Embryonic facial prominence (tissue), 1 donor: ENCODE data around the gene MPEG1.

ENCODE experiments used
- DNase-seq: peaks from one replicate; pipeline ENCODE4 v3.0.0-alpha.2; 2016; ENCODE audit errors: extremely low spot score

MPEG1 gene, protein sequence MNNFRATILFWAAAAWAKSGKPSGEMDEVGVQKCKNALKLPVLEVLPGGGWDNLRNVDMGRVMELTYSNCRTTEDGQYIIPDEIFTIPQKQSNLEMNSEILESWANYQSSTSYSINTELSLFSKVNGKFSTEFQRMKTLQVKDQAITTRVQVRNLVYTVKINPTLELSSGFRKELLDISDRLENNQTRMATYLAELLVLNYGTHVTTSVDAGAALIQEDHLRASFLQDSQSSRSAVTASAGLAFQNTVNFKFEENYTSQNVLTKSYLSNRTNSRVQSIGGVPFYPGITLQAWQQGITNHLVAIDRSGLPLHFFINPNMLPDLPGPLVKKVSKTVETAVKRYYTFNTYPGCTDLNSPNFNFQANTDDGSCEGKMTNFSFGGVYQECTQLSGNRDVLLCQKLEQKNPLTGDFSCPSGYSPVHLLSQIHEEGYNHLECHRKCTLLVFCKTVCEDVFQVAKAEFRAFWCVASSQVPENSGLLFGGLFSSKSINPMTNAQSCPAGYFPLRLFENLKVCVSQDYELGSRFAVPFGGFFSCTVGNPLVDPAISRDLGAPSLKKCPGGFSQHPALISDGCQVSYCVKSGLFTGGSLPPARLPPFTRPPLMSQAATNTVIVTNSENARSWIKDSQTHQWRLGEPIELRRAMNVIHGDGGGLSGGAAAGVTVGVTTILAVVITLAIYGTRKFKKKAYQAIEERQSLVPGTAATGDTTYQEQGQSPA

GRCh38 chr11:59212744-59213631 lies at the start of gene MPEG1:
MPEG1 (minus strand) TSS chr11:59212927; CDS start chr11:59212865, 62 bp downstream.
- DNase-seq, result no peak

GRCh38 chr11:59262177-59262818 lies 49.6 kb upstream of the MPEG1 start:
- no peak for DNase-seq

- no peak for DNase-seq
These were observed 48.4 kb upstream of the MPEG1 start for GRCh38 chr11:59261150-59261549.

- DNase-seq, result no peak
These were observed 47.2 kb upstream of the MPEG1 start for GRCh38 chr11:59259867-59260475.

- DNase-seq, result no peak
These were observed 46.3 kb upstream of the MPEG1 start for GRCh38 chr11:59259047-59259446.

DNA sequence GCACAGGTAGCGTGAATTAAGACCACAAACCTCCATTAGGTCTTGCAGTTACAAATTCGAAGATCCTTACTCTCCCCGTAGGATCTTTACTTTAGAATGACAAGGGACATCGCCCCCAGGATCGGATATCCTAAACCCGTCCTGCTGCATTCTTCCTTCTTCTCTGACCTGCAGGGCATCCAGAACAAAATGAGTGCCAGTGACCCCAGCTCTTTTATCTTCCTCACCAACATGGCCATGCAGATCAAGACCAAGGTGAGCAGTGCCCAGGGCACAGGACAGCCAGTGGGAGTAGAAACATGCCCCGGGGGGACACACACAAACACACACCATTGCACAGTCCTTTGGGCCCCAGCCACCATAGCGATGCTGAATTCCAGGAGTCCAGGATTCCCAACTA lies 42.6 kb upstream of the MPEG1 start:
- no peak for DNase-seq

GRCh38 chr11:59254286-59254685 lies 41.6 kb upstream of the MPEG1 start:
- DNase-seq, result no peak

DNA sequence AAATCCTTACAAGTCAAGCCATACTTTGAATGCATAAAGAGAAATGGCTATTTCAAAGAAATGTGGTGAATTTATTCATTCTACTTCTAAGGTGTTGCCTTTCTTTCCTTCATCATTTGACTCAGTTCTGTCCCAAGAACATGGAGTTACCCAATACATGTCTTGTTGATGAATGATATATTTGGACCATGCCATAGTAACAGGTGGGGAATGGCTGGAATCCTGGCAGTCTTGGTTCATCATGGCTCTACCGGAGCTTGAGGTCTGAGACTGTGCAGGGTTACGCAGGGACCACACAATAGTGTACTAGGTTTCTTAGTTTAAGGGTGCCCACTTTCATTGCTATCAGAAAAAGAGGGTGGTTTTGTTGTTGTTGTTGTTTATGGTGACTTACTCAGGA lies 40.3 kb upstream of the MPEG1 start:
- no peak for DNase-seq

GRCh38 chr11:59249535-59249934 lies 36.8 kb upstream of the MPEG1 start:
- DNase-seq, result no peak

DNA sequence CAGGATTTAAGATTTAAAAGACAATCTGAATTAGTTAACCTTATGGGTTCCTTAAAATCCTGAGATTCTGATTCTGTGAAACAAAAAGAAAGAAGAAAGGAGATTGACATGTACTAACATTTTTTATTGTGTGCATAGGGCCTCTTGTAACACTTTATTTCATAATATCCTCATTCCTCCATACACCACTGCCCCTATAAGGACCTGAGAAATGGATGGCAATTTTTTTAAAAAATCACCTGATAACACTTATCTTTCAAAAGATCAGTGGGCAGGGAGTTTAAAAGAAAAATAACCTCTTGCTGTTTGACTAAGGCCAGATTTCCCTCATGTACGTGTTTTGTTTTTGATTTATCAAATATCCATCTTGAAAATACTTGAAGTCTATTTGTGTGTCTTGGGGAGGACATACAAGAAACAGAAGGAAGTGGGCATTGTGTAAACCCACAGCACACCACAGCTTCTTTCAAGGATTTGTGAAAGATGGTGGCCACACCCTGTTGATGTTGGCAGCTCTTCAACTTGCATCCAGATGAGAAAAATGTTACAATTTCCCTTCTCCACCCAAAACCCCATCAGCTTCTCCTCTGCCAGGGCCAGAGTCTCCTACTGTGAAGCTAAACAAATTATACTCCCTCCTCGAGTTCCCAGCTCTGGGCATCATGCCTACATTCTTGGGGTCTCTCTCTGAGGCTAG lies 35.0 kb upstream of the MPEG1 start:
- DNase-seq, result peak; percentile 18

DNA sequence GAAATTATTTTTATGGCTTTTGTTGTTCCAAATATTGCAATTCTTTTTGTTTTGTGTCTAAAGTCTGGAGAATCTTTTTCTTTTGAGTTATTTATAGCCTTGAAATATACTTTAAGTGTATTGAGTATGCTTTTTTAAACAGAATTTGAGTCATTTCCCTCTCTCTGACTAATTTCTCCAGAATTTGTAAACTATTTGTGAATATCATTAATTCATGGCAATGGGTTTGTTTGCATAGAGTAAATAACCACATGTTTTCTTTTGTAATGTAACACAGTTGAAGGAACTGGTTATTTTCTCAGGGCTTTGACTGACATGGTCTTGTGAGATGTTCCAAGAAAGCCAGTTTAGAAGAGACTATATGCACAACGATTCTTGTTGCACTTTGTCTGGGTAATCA lies 30.9 kb upstream of the MPEG1 start:
- DNase-seq, result no peak

GRCh38 chr11:59240322-59240721 lies 27.6 kb upstream of the MPEG1 start:
- DNase-seq, result no peak

GRCh38 chr11:59226396-59226795 lies 13.7 kb upstream of the MPEG1 start:
- no peak for DNase-seq

- DNase-seq, result no peak
These were observed 12.3 kb upstream of the MPEG1 start for GRCh38 chr11:59225017-59225416.

GRCh38 chr11:59224351-59224928 lies 11.7 kb upstream of the MPEG1 start:
- DNase-seq, result no peak

- DNase-seq, result no peak
These were observed 10.9 kb upstream of the MPEG1 start for GRCh38 chr11:59223611-59224010.

DNA sequence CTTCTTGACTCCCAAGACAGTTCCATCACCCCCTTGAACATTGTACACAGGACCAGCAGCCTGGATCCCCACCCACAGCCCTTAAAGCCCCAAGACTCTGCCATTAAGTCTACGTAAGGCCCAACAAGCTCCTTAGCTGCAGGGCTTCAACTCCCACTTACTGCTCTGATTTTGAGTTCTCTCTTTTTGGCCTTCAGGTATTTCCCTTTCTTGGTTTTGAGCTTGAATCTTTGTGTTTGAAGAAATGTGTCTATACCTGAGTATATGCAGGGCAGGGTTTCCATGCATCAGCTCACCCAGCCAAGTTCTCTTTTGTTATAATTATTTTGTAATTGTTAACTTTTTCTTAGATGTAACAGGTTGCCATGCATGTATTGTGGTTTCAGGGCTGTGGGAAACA lies 10.4 kb upstream of the MPEG1 start:
- no peak for DNase-seq

- DNase-seq, result no peak
These were observed 9.8 kb upstream of the MPEG1 start for GRCh38 chr11:59222464-59223060.

- no peak for DNase-seq
These were observed 8.7 kb upstream of the MPEG1 start for GRCh38 chr11:59221441-59221840.

DNA sequence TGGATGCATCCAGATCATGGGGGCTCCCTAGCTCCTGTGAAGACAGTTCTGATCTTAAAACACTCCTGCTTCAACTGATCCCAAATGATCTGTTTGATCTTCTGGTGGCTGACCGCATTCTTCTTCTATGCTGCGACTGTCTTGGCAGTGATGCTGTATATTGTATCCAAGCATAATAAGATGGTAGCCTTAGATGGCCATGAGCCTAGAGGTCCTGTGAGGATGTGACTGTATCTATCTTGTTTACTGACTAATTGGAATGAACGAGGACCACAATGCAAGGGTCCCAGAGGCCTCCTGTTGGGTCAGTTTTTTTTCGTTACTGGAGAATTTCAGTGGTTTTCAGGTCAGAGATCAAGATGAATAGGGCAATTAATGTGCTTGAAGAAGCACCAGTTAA lies 7.1 kb upstream of the MPEG1 start:
- DNase-seq, result no peak
